OCI-LY7 (cell line): ENCODE measurements around the gene CHODL.

ENCODE experiments used
- EZH2phosphoT487 ChIP-seq: fragments of 200-600 bp; sonication (generic); IDR thresholded peaks from 2 replicates; pipeline ENCODE4 v1.6.1; 2018; ENCODE audit warnings: low read depth, borderline replicate concordance, mild to moderate bottlenecking, mixed run types, antibody characterized with exemption, low read length, moderate library complexity, mixed read lengths
- TF ChIP-seq, protein P1 (sequence below): fragments of 200-600 bp; sonication (generic); conservative IDR thresholded peaks from 2 replicates; pipeline ENCODE4 v1.5.1; 2014; ENCODE audit warnings: mild to moderate bottlenecking, antibody characterized with exemption, low read length, moderate library complexity, mixed read lengths

DNA sequence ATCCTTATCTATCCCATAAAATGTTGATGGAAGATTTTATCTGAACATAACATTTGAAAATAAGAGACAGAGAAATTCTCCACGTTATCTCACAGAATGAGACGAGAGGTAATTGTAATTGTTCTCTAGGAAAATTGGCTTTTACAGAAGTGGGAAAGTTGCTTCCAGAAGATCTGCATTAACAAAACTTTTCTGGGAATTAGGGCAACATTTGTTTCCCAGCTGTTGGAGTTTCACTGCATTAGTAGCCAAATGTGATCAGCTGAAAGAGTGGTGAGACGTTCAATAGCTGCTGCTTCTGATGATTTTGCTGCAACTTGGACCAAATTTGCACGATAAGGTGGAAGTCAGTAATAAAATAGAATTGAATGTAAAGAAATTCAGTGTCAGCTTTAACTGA, 7.6 kb downstream of the CHODL start:
- TF ChIP-seq, protein P1, sequence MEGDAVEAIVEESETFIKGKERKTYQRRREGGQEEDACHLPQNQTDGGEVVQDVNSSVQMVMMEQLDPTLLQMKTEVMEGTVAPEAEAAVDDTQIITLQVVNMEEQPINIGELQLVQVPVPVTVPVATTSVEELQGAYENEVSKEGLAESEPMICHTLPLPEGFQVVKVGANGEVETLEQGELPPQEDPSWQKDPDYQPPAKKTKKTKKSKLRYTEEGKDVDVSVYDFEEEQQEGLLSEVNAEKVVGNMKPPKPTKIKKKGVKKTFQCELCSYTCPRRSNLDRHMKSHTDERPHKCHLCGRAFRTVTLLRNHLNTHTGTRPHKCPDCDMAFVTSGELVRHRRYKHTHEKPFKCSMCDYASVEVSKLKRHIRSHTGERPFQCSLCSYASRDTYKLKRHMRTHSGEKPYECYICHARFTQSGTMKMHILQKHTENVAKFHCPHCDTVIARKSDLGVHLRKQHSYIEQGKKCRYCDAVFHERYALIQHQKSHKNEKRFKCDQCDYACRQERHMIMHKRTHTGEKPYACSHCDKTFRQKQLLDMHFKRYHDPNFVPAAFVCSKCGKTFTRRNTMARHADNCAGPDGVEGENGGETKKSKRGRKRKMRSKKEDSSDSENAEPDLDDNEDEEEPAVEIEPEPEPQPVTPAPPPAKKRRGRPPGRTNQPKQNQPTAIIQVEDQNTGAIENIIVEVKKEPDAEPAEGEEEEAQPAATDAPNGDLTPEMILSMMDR, result no peak
- no peak for TF ChIP-seq EZH2phosphoT487
